Epithelial cell of proximal tubule (primary cell): ENCODE results near the gene ZNF740. TPM values are rescaled to one million over a fixed set of nuclear protein-coding genes. Genes with fewer than 3 reads are reported as not detected.

Source experiments
- DNase-seq: peaks from one replicate; pipeline ENCODE4 v3.0.0-alpha.2; 2011; ENCODE audit warnings: low read depth
- H3K4me3 ChIP-seq: 2 replicates; pipeline ENCODE4 v1.5.1; 2011; ENCODE audit warnings: low read depth, mild to moderate bottlenecking, low read length
- CTCF ChIP-seq: conservative IDR thresholded peaks from 2 replicates; pipeline ENCODE4 v1.5.1; 2012; ENCODE audit warnings: low read depth, mild to moderate bottlenecking, low read length
- total RNA-seq: library from RNA; depleted of rRNA; stranded (reverse); fragments of >200 nt; gene quantifications from 2 replicates; pipeline ENCODE4 v1.2.3, GENCODE V29; 2015

The ZNF740 gene
- total RNA-seq, 1 donor from 2014 or later, result 5.5 TPM

GRCh38 chr12:53193985-53194716, 13.6 kb downstream of the ZNF740 start:
- H3K4me3 ChIP-seq, result no peak overlapping the region
- DNase-seq, result no peak
- TF ChIP-seq CTCF, result no peak

GRCh38 chr12:53194973-53195372, 14.5 kb downstream of the ZNF740 start:
- DNase-seq, result no peak
- no peak for TF ChIP-seq CTCF
- no peak overlapping the region for H3K4me3 ChIP-seq

GRCh38 chr12:53195516-53196420, 15.2 kb downstream of the ZNF740 start:
- no peak for DNase-seq
- H3K4me3 ChIP-seq, result no peak overlapping the region
- TF ChIP-seq CTCF, result no peak

GRCh38 chr12:53196486-53196885, 16.0 kb downstream of the ZNF740 start:
- no peak for TF ChIP-seq CTCF
- H3K4me3 ChIP-seq, result no peak overlapping the region
- no peak for DNase-seq

- no peak for DNase-seq
- TF ChIP-seq CTCF, result no peak
- peak overlapping the region; percentile 48 for H3K4me3 ChIP-seq
Observed at GRCh38 chr12:53197011-53197640, 16.6 kb downstream of the ZNF740 start.

GRCh38 chr12:53198486-53199110, 18.1 kb downstream of the ZNF740 start:
- DNase-seq, result no peak
- no peak for TF ChIP-seq CTCF
- H3K4me3 ChIP-seq, result no peak overlapping the region
